OCI-LY3 (cell line): Measurements from ENCODE around the gene MCF2L2.
"Not testable (repeated sequence)": the region's sequence is repeated elsewhere in the genome, so short reads cannot be mapped to it uniquely, and the experiment has no call there.

Experiments used
- H2AFZ ChIP-seq: fragments of 200-600, 300-600 bp; shearing (Covaris generic); 2 replicates; pipeline ENCODE4 v1.6.0; 2014; ENCODE audit warnings: antibody characterized with exemption, low read depth, low read length
- H3K27ac ChIP-seq: fragments of 200-600, 300-600 bp; sonication (generic); 2 replicates; pipeline ENCODE4 v1.5.1; 2014; ENCODE audit warnings: mild to moderate bottlenecking, low read length, moderate library complexity, mixed read lengths
- H3K27me3 ChIP-seq: fragments of 200-600, 300-600 bp; sonication (generic); 2 replicates; pipeline ENCODE4 v1.6.1; 2014; ENCODE audit warnings: low read depth, low read length, mixed read lengths
- H3K36me3 ChIP-seq: fragments of 200-600, 300-600 bp; sonication (generic); replicated peaks from 2 replicates; pipeline ENCODE3; 2014; ENCODE audit warnings: low read depth, low read length, mixed read lengths
- H3K4me1 ChIP-seq: fragments of 300-600, 200-600 bp; sonication (generic); 2 replicates; pipeline ENCODE4 v1.6.1; 2014; ENCODE audit warnings: low read length, mixed read lengths
- H3K4me2 ChIP-seq: fragments of 200-600, 300-600 bp; sonication (generic); 2 replicates; pipeline ENCODE4 v1.6.1; 2014; ENCODE audit warnings: low read length, mixed read lengths
- H3K4me3 ChIP-seq: fragments of 300-600, 200-600 bp; sonication (generic); 2 replicates; pipeline ENCODE4 v1.5.1; 2014; ENCODE audit warnings: antibody characterized with exemption, mild to moderate bottlenecking, low read length, moderate library complexity
- H3K79me2 ChIP-seq: fragments of 300-600, 200-600 bp; shearing (Covaris generic); 2 replicates; pipeline ENCODE4 v1.6.1; 2014; ENCODE audit warnings: mild to moderate bottlenecking, low read length, mixed read lengths
- H3K9ac ChIP-seq: fragments of 300-600, 200-600 bp; shearing (Covaris generic); 2 replicates; pipeline ENCODE4 v1.6.0; 2014; ENCODE audit warnings: mild to moderate bottlenecking, low read length, moderate library complexity
- H3K9me3 ChIP-seq: fragments of 200-600, 300-600 bp; shearing (Covaris generic); 2 replicates; pipeline ENCODE4 v1.6.1; 2014; ENCODE audit warnings: low read length, mixed read lengths; ENCODE audit not compliant: insufficient read depth
- H4K20me1 ChIP-seq: fragments of 200-600, 300-600 bp; sonication (generic); 2 replicates; pipeline ENCODE4 v1.6.1; 2016; ENCODE audit warnings: low read length, mixed read lengths; ENCODE audit not compliant: insufficient read depth
- EZH2phosphoT487 ChIP-seq: fragments of 200-600 bp; shearing (Covaris generic); IDR thresholded peaks from 2 replicates; pipeline ENCODE4 v1.6.1; 2018; ENCODE audit warnings: antibody characterized with exemption, mixed run types, low read depth
- TF ChIP-seq, protein P1 (sequence below): fragments of 200-600, 300-600 bp; sonication (generic); IDR thresholded peaks from 2 replicates; pipeline ENCODE4 v1.5.1; 2014; ENCODE audit warnings: antibody characterized with exemption, low read length, low read depth

MCF2L2 gene

DNA sequence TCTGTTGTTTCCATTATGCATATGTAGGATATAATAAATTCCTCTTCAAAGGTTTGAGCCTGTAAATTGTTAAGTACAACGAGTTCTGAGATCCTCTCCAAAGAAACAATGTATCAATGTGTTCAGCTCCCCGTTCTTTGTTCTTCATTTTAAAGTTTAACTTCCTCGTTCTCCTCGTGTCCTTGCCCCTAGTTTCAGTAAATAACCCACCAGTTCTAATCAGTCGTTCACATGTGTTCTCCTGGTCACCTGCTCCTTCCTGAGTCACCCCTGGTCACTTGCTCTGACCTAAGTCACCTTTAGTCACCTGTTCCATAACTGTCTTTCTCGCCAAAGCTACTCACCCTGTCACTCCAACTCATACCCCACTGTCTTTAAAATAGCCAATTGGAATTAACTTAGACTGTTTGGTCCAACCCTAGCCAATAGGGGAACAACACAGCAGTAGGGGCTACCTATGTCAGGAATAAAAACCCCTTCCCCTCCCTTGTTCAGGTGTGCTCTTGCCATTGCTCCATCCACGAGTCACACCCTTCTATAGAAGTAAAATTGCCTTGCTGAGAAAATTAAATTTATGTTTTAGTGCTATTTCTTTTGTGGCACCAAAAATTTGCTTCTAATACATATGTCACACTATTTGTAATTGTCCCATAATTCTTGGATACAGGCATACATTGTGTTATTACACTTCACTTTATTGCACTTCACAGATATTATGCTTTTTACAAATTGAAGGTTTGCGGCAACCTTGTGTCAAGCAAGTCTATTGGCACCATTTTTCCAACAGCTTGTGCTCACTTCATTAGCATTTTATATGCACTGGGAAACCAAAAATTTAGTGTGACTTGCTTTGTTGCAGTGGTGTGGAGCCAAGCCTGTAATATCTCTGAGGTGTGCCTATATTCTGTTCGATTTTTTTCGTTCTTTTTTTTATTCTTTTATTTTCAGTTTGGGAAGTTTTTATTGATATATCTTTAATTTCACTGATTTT, 15.3 kb upstream of the MCF2L2 start:
- peaks cover 11% of the 10 kb centered on the region for H3K4me1 ChIP-seq
- H3K79me2 ChIP-seq = peaks cover 4% of the 10 kb centered on the region; the same call in 1 of the 2 replicates
- no peak overlapping the region for H2AFZ ChIP-seq
- H4K20me1 ChIP-seq = no peaks in the 10 kb centered on the region
- H3K27ac ChIP-seq = no peak overlapping the region
- H3K4me2 ChIP-seq = no peak overlapping the region
- H3K9ac ChIP-seq = no peak overlapping the region
- H3K9me3 ChIP-seq = peaks cover 21% of the 10 kb centered on the region
- H3K4me3 ChIP-seq = no peak overlapping the region
- H3K27me3 ChIP-seq = no peaks in the 10 kb centered on the region
- TF ChIP-seq, protein P1, sequence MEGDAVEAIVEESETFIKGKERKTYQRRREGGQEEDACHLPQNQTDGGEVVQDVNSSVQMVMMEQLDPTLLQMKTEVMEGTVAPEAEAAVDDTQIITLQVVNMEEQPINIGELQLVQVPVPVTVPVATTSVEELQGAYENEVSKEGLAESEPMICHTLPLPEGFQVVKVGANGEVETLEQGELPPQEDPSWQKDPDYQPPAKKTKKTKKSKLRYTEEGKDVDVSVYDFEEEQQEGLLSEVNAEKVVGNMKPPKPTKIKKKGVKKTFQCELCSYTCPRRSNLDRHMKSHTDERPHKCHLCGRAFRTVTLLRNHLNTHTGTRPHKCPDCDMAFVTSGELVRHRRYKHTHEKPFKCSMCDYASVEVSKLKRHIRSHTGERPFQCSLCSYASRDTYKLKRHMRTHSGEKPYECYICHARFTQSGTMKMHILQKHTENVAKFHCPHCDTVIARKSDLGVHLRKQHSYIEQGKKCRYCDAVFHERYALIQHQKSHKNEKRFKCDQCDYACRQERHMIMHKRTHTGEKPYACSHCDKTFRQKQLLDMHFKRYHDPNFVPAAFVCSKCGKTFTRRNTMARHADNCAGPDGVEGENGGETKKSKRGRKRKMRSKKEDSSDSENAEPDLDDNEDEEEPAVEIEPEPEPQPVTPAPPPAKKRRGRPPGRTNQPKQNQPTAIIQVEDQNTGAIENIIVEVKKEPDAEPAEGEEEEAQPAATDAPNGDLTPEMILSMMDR = no peak
- TF ChIP-seq EZH2phosphoT487 = no peak
- no peaks in the 10 kb centered on the region for H3K36me3 ChIP-seq

DNA sequence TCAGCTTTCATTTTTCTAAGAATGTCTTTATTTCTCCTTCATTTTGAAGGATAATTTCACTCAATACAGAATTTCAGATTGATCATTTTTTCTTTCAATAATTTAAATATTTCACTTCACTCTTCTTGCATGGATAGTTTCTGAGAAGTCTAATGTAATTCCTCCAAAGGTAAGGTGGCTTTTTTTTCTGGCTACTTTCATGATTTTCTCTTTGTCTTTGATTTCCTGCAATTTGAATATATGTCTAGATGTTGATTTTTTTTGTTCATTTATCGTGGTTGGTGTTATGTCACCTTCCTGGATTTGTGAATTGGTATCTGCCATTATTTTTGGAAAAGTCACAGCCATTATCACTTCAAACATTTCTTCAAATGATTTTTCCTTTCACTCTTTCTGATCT, 14.6 kb upstream of the MCF2L2 start:
- no peak overlapping the region for H3K4me3 ChIP-seq
- H3K27me3 ChIP-seq = no peaks in the 10 kb centered on the region
- H3K4me2 ChIP-seq = no peak overlapping the region
- H3K9me3 ChIP-seq = peaks cover 21% of the 10 kb centered on the region
- H4K20me1 ChIP-seq = no peaks in the 10 kb centered on the region
- peaks cover 12% of the 10 kb centered on the region for H3K4me1 ChIP-seq
- H3K9ac ChIP-seq = no peak overlapping the region
- H3K27ac ChIP-seq = no peak overlapping the region
- TF ChIP-seq EZH2phosphoT487 = no peak
- TF ChIP-seq, protein P1 = no peak
- no peaks in the 10 kb centered on the region for H3K36me3 ChIP-seq
- no peak overlapping the region for H2AFZ ChIP-seq
- no peaks in the 10 kb centered on the region for H3K79me2 ChIP-seq

DNA sequence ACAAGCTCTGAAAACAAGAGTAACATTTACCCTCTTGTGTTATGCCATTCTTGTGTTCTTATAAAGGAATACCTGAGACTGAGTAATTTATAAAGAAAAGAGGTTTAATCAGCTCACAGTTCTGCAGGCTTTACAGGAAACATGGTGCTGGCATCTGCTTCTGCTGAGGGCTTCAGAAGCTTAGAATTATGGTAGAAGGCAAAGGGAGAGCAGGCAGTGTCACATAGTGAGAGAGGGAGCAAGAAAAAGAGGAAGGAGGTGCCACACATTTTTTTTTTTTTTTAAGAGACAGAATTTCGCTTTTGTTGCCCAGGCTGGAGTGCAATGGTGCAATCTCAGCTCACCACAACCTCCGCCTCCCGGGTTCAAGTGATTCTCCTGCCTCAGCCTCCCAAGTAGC, 12.1 kb upstream of the MCF2L2 start:
- Histone ChIP-seq H3K9me3 (peaks cover 21% of the 10 kb centered on the region), H3K4me1 (peaks cover 37% of the 10 kb centered on the region)
- not testable (repeated sequence) for H3K4me3 ChIP-seq, H3K79me2 ChIP-seq, H2AFZ ChIP-seq, H3K27ac ChIP-seq, H3K27me3 ChIP-seq, H3K9ac ChIP-seq, H4K20me1 ChIP-seq, H3K4me2 ChIP-seq, H3K36me3 ChIP-seq

DNA sequence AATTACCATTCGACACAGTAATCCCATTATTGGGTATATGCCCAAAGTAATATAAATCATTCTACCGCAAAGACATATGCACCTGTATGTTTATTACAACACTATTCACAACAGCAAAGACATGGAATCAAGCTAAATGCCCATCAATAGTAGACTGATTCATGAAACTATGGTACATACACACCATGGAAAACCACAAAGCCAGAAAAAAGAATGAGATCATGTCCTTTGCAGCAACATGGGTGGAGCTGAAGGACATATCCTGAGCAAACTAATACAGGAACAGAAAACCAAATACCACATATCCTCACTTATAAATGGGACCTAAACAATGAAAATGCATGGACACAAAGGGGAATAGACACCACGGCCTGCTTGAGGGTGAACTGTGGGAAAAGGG, 11.1 kb upstream of the MCF2L2 start:
- Histone ChIP-seq H3K36me3 (no peaks in the 10 kb centered on the region), H3K27me3 (no peaks in the 10 kb centered on the region), H3K4me2 (no peak overlapping the region), H3K9ac (no peak overlapping the region), H3K27ac (no peak overlapping the region), H3K9me3 (peaks cover 18% of the 10 kb centered on the region), H3K4me3 (no peak overlapping the region), H3K79me2 (no peaks in the 10 kb centered on the region), H2AFZ (no peak overlapping the region), H3K4me1 (peaks cover 47% of the 10 kb centered on the region), H4K20me1 (no peaks in the 10 kb centered on the region)
- TF ChIP-seq EZH2phosphoT487 = no peak
- TF ChIP-seq, protein P1 = no peak
